ENCODE data around the gene PCOLCE2.

DNA sequence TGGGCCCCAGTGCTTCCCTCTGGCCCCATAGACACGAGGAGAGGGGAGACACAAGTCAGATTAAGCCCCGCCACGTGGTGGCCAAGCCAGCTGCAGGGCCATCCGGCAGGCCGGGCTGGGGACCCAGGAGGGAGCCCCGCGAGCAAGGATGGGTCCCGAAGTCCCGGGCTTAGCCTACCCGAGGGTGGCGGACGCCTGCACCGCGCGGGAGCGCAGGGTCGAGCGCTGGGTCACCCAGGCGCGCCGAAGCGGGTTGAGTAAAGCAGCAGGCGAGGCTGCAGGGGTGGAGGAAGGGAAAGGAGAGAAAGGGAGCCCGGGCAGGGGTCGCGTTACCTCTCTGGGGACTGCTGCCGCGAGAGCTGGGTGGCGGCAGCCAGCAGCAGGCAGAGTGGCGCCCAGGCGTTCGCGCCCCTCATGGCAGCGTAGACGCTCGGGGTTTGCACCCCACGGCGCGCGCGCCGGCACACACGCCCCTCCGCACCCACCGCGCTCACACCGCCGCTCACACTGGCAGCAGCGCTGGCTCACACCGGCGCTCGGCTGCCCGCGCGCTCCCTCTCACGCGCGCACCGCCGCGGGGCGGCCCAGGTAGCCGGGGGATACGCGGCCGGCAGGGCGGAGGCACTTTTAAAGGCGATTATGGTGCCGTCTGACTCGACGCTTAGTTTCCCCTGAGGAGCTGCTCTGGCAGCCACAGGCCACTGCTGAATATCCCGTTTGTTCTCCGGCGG is at the start of gene PCOLCE2:
- TF ChIP-seq POLR2AphosphoS5 (IDR thresholded peaks at IDR 0.05; ENCODE audit: low read depth, low read length) (no peak), TAF1 (IDR thresholded peaks at IDR 0.05; ENCODE audit: borderline replicate concordance, insufficient read depth, low read length) (no peak)

Measured in PFSK-1 (cell line).